Measurements from ENCODE around the gene A4GNT.
"Not testable (repeated sequence)": the region's sequence is repeated elsewhere in the genome, so short reads cannot be mapped to it uniquely, and the experiment has no call there.

The A4GNT gene

GRCh38 chr3:138118612-138119422, 13.4 kb downstream of the A4GNT start:
- DNase-seq (ENCODE audit: low read depth, low spot score): peak; percentile 77

- DNase-seq (ENCODE audit: low read depth, low spot score): no peak
Observed at GRCh38 chr3:138114988-138115971, 16.9 kb downstream of the A4GNT start, which contains the start of gene DZIP1L. Gene DZIP1L, minus strand, starts transcription at chr3:138115608. Its CDS starts 11,637 bp downstream, at chr3:138103971.

GRCh38 chr3:138114431-138114918, 17.7 kb downstream of the A4GNT start:
- DNase-seq (ENCODE audit: low read depth, low spot score): no peak

- DNase-seq (ENCODE audit: low read depth, low spot score): no peak
Observed at GRCh38 chr3:138113326-138113725, 18.9 kb downstream of the A4GNT start.

- DNase-seq (ENCODE audit: low read depth, low spot score): no peak
Observed at GRCh38 chr3:138112362-138112761, 19.8 kb downstream of the A4GNT start.

- no peak for DNase-seq (ENCODE audit: low read depth, low spot score)
Observed at GRCh38 chr3:138105598-138105997, 26.6 kb downstream of the A4GNT start.

GRCh38 chr3:138103466-138103865, 28.7 kb downstream of the A4GNT start:
- no peak for DNase-seq (ENCODE audit: low read depth, low spot score)

- DNase-seq (ENCODE audit: low read depth, low spot score): not testable (repeated sequence)
Observed at GRCh38 chr3:138101351-138101940, 30.7 kb downstream of the A4GNT start.

- no peak for DNase-seq (ENCODE audit: low read depth, low spot score)
Observed at GRCh38 chr3:138099417-138099816, 32.8 kb downstream of the A4GNT start.

GRCh38 chr3:138097192-138098172, 34.7 kb downstream of the A4GNT start:
- DNase-seq (ENCODE audit: low read depth, low spot score): no peak

GRCh38 chr3:138093721-138094120, 38.5 kb downstream of the A4GNT start:
- no peak for DNase-seq (ENCODE audit: low read depth, low spot score)

- DNase-seq (ENCODE audit: low read depth, low spot score): no peak
Observed at GRCh38 chr3:138092023-138092422, 40.2 kb downstream of the A4GNT start.

- DNase-seq (ENCODE audit: low read depth, low spot score): no peak
Observed at GRCh38 chr3:138089091-138089490, 43.1 kb downstream of the A4GNT start.

- DNase-seq (ENCODE audit: low read depth, low spot score): not testable (repeated sequence)
Observed at GRCh38 chr3:138085745-138086144, 46.4 kb downstream of the A4GNT start.

- DNase-seq (ENCODE audit: low read depth, low spot score): no peak
Observed at GRCh38 chr3:138084196-138084595, 48.0 kb downstream of the A4GNT start.

- DNase-seq (ENCODE audit: low read depth, low spot score): no peak
Observed at GRCh38 chr3:138082992-138083386, 49.2 kb downstream of the A4GNT start.

- no peak for DNase-seq (ENCODE audit: low read depth, low spot score)
Observed at GRCh38 chr3:138082085-138082991, 49.9 kb downstream of the A4GNT start.

- no peak for DNase-seq (ENCODE audit: low read depth, low spot score)
Observed at GRCh38 chr3:138081371-138082084, 50.7 kb downstream of the A4GNT start.

GRCh38 chr3:138079901-138080300, 52.3 kb downstream of the A4GNT start:
- DNase-seq (ENCODE audit: low read depth, low spot score): no peak

All from iPS DF 19.7 (cell line).